Hypothalamus (tissue), 51 donors: Measurements from ENCODE around the gene WDHD1.
"Not testable (repeated sequence)": the region's sequence is repeated elsewhere in the genome, so short reads cannot be mapped to it uniquely, and the experiment has no call there.

Source experiments
- DNase-seq, 51 donors: peaks; one replicate each; lab custom pipeline; 2025; lab: John Stamatoyannopoulos, UW

Gene WDHD1

DNA sequence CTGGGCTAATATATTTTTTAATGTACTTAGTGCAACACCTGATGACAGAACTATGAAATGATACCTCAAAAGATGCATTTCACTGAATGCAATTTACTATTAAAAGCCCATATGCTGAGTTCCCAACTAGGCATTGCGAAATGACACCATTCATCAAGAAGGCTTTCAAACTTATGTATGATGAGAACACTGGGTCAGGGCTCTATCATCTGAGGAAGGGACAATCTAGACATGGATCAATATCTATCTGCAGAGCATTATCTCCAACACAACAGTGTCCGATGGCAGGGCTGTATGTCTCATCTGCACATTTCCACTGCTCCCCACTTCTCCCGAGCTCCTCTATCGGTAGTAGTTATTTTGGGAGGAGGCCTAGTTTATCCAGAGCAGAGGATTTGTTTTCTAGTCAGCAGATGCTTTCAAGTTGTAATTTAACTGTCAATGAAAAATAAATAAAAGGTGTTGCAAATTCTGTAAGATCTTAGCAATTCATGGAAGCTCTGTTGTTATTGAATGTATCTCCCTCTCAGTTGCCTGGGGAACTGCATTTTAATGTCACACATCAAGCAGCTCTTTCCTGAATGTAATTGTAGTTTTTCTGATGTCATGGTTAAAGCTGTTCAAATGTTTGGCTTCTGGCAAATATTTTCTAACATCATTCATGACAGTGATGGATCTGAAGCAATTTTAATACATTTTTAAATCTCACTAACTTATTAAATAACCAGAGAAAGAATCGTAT lies 116.9 kb downstream of the WDHD1 start:
- no peak for DNase-seq

DNA sequence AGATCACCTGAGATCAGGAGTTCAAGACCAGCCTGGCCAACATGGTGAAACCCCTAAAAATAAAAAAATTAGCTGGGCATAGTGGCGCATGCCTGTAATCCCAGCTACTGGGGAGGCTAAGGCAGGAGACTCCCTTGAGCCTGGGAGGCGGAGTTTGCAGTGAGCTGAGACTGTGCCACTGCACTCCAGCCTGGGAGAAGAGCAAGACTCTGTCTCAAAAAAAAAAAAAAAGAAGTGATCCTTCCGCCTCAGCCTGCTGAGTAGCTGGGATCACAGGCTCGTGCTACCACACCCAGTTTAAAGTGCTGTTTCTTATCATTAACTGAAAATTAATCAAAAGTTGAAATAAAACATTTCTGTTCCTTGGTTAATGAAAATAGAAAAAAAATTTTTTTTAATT lies 117.9 kb downstream of the WDHD1 start:
- DNase-seq = not testable (repeated sequence)

GRCh38 chr14:54908190-54908589 lies 118.7 kb downstream of the WDHD1 start:
- no peak for DNase-seq

- no peak for DNase-seq
Measured at GRCh38 chr14:54906075-54906474, 120.8 kb downstream of the WDHD1 start.

GRCh38 chr14:54902521-54903420 lies 124.1 kb downstream of the WDHD1 start, which contains the start of gene GCH1:
TSS of gene GCH1 (minus strand) at chr14:54902826. CDS start at chr14:54902663, 163 bp downstream.
- peak in 43 of 51 donors; percentile 9 to 74 (median 38) for DNase-seq

DNA sequence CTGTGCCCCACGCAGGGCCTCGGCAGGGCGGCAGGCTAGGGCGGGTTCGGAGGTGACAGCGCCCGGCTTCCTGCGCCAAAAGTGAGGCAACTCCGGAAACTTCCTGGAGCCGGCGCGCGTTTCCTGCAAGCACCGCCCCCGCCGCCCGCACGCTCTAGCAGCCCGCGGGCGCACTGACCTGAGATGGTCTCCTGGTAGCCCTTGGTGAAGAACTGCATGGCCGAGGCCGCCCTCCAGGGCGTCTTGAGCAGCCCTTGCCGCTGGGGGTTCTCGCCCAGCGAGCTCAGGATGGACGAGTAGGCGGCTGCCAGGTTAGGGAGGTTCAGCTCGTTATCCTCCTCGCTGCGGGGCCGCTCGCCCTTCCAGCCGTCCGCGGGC lies 124.8 kb downstream of the WDHD1 start:
- DNase-seq = peak in 24 of 51 donors; percentile 5 to 41 (median 22)

GRCh38 chr14:54901380-54902142 lies 125.3 kb downstream of the WDHD1 start:
- DNase-seq = peak in 3 of 51 donors; percentile 2 to 36 (median 16)

GRCh38 chr14:54899573-54899972 lies 127.3 kb downstream of the WDHD1 start:
- DNase-seq = no peak

GRCh38 chr14:54897809-54898555 lies 128.9 kb downstream of the WDHD1 start:
- DNase-seq = not testable (repeated sequence)

GRCh38 chr14:54895683-54896082 lies 131.2 kb downstream of the WDHD1 start:
- no peak for DNase-seq

- DNase-seq = peak in 1 of 51 donors; percentile 9
Measured at GRCh38 chr14:54894995-54895394, 131.9 kb downstream of the WDHD1 start.

DNA sequence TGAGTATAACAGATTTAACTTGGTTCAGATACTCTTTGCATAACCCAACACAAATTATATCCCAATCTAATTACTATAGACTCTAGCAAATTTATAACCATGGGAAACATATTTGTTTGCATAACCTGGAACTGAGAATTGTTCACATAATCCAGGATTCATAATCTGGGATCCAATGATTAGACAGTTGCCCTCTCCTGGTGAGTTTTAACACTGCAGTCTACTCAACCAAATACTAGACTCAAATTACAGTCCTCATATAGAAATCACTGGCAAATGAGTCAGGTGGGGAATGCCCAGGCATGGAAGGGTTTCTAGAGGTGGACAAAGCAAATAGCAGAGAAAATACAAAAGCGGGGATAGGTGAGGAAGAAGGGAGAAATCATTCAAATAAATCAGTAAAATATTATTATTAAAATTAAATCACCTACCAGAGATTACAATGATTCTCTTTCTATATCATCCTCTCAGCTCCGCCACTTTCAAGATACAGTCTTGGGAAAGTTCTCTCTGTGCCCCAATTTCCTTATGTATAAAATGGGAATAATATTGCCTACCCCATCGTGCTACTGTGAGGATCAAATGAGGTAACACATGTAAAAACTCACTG lies 133.6 kb downstream of the WDHD1 start:
- no peak for DNase-seq

GRCh38 chr14:54891471-54892245 lies 135.2 kb downstream of the WDHD1 start:
- no peak for DNase-seq

GRCh38 chr14:54890788-54891187 lies 136.1 kb downstream of the WDHD1 start:
- DNase-seq = no peak

DNA sequence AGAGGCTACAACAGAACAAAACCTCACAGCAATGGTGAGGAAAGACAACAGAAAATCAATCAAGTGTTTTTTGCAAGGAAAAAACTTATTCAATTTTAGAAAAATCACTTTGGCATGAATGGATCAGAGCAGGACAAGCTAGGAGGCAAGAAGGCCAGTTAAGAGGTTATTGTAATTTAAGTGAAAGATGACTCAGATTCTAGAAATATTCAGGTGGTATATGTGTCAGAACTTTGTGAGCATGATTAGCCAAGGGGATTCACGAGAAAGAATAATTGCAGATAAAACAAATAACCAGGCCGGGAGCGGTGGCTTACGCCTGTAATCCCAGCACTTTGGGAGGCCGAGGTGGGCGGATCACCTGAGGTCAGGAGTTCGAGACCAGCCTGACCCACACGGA lies 137.0 kb downstream of the WDHD1 start:
- DNase-seq = no peak
